WTC11 (cell line): ENCODE data around the gene SLC38A8.

Experiments
- CTCF ChIP-seq: fragments of 200-600 bp; IDR thresholded peaks from 2 replicates; pipeline ENCODE4 v1.8.0; 2022; ENCODE audit warnings: antibody characterized with exemption
- RELA ChIP-seq: sonication (generic); formaldehyde crosslinking; IDR thresholded peaks from 2 replicates; pipeline ENCODE4 v1.8.1; 2022; ENCODE audit warnings: missing genetic modification reagents, mild to moderate bottlenecking, borderline replicate concordance
- SMAD4 ChIP-seq: sonication (generic); formaldehyde crosslinking; IDR thresholded peaks from 2 replicates; pipeline ENCODE4 v1.8.0; 2022; ENCODE audit warnings: mild to moderate bottlenecking, missing genetic modification reagents

GRCh38 chr16:84058211-84058610 lies 15.6 kb upstream of the SLC38A8 start:
- TF ChIP-seq CTCF = no peak
- TF ChIP-seq RELA (CRISPR knock-in tag) = no peak
- TF ChIP-seq SMAD4 (CRISPR knock-in tag) = no peak
